GM12878 (cell line): ENCODE measurements around the gene ZNF827. TPM values are rescaled to one million over a fixed set of nuclear protein-coding genes. Genes with fewer than 3 reads are reported as not detected.

ENCODE experiments used
- CBX5 ChIP-seq: sonication (generic); IDR thresholded peaks from 2 replicates; pipeline ENCODE4 v1.6.1; 2016; ENCODE audit warnings: low read depth, moderate library complexity, mild to moderate bottlenecking, inconsistent platforms
- CEBPZ ChIP-seq: fragments of 150-350 bp; IDR thresholded peaks from 2 replicates; pipeline ENCODE4 v1.6.1; 2016; ENCODE audit warnings: low read depth, low read length
- FOXK2 ChIP-seq: fragments of 450-650 bp; IDR thresholded peaks from 2 replicates; pipeline ENCODE4 v1.6.1; 2017; ENCODE audit warnings: mild to moderate bottlenecking, moderate library complexity
- KAT2A ChIP-seq: conservative IDR thresholded peaks from 2 replicates; pipeline ENCODE4 v1.6.1; 2011; ENCODE audit warnings: low read depth, low read length; ENCODE audit not compliant: control insufficient read depth
- NR2C1 ChIP-seq: fragments of 450-650 bp; IDR thresholded peaks from 2 replicates; pipeline ENCODE4 v1.6.1; 2017; ENCODE audit warnings: antibody characterized with exemption, mild to moderate bottlenecking, moderate library complexity
- POLR2A ChIP-seq: IDR thresholded peaks from 2 replicates; pipeline ENCODE4 v1.6.1; 2011; ENCODE audit warnings: low read depth, mild to moderate bottlenecking, low read length
- RB1 ChIP-seq: fragments of 450-650 bp; formaldehyde crosslinking; IDR thresholded peaks from 2 replicates; pipeline ENCODE4 v1.6.1; 2017; ENCODE audit warnings: mild to moderate bottlenecking, borderline replicate concordance
- TAF1 ChIP-seq: IDR thresholded peaks from 2 replicates; pipeline ENCODE4 v1.6.1; 2011; ENCODE audit warnings: mild to moderate bottlenecking, low read depth, low read length, borderline replicate concordance
- polyA plus RNA-seq, 11 experiments: library from polyadenylated mRNA; depleted of rRNA in 4 of 11; unstranded in 6 of 11; stranded (reverse) in 5 of 11; fragments of >200 nt; fragmentation: Nextera tagmentation in 4 of 11; fragmentation: Illumina TruSeq in 1 of 11; extraction: Ambion mirVana in 4 of 11; extraction: Trizol in 1 of 11; gene quantifications; 1 replicate in 1 of 11; 2 replicates in 10 of 11; pipeline versions ENCODE4 v1.2.1 to v1.2.3, GENCODE V29; 2011 to 2016; ENCODE audit warnings: inconsistent platforms in 2 of 11, missing spikeins in 2 of 11, low read depth in 1 of 11
- total RNA-seq, 4 experiments: library from RNA; depleted of rRNA in 3 of 4; stranded (reverse); fragments of >200 nt in 3 of 4; fragmentation: Illumina TruSeq in 1 of 4; extraction: Trizol in 1 of 4; gene quantifications; 2 replicates each; pipeline versions ENCODE4 v1.2.1 to v1.2.3, GENCODE V29; 2013 to 2021

Gene ZNF827
- total and polyA plus RNA-seq, 10 of the 15 experiments (the other 5 are each of a cell fraction or from before 2014, with no cell fraction given): 3.8 to 31.5 (median 13.6) TPM

DNA sequence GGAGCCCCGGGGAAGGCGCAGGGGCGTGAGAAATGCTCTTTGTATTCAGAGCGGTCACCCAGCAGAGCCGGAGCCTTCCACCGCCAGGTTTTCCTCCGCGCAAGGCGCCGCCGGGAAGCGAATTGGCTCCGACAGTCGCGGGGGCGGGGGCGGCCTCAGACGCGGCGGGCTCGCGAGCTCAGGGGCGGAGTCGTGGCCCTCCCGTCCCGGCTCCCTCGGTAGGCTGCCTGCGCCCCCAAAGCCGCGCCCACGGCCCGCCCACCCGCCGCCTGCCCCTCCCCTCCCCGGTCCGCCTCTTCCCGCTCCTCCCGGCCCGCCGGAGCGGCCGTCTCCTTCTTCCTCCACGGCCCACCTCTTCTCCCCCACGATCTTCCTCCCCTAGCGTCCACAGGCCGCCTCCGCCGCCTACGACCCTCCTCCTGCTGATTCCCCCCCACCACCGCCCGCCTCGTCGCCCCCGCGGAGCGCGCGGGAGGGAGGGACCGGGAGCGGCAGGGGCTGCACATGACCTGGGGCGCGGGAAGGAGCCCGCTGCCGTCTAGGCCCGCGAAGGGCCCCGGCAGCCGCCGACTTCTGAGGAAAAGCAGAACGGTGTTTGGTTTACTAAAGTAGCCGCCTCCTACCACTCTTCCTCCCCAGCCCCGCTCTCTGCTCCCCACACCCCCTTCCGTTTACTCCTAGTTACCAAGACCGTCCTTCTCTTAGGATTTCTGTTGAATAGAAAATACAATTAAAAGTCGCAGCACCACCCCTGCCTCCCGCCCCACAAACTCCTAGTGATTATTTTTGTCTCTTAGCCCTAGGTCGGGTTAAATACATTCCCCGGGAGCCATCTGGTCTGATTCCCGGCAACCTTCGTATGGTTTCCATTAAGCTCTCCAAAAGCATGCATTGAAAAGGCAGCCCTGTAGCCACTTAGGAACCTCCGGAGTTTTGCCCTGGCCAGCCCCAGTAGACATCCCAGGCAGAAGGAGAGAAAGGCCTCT is 205.4 kb downstream of the ZNF827 start (continued):
- TF ChIP-seq CBX5 (no peak), FOXK2 (no peak), NR2C1 (no peak), TAF1 (peak; percentile 41; the same call in 1 of the 2 replicates), KAT2A (no peak), RB1 (peak; percentile 32; the same call in 1 of the 2 replicates), CEBPZ (no peak), POLR2A (peak; percentile 47; the same call in 1 of the 2 replicates)
